Epithelial cell of proximal tubule (primary cell): ENCODE measurements around the gene CDT1. TPM values are rescaled to one million over a fixed set of nuclear protein-coding genes. Genes with fewer than 3 reads are reported as not detected.

Experiments
- DNase-seq: peaks from one replicate; pipeline ENCODE4 v3.0.0-alpha.2; 2011; ENCODE audit warnings: low read depth
- H3K4me3 ChIP-seq: 2 replicates; pipeline ENCODE4 v1.5.1; 2011; ENCODE audit warnings: low read depth, mild to moderate bottlenecking, low read length
- CTCF ChIP-seq: conservative IDR thresholded peaks from 2 replicates; pipeline ENCODE4 v1.5.1; 2012; ENCODE audit warnings: low read depth, mild to moderate bottlenecking, low read length
- total RNA-seq: library from RNA; depleted of rRNA; stranded (reverse); fragments of >200 nt; gene quantifications from 2 replicates; pipeline ENCODE4 v1.2.3, GENCODE V29; 2015

The CDT1 gene
- total RNA-seq, 1 donor from 2014 or later, result 76.2 TPM

DNA sequence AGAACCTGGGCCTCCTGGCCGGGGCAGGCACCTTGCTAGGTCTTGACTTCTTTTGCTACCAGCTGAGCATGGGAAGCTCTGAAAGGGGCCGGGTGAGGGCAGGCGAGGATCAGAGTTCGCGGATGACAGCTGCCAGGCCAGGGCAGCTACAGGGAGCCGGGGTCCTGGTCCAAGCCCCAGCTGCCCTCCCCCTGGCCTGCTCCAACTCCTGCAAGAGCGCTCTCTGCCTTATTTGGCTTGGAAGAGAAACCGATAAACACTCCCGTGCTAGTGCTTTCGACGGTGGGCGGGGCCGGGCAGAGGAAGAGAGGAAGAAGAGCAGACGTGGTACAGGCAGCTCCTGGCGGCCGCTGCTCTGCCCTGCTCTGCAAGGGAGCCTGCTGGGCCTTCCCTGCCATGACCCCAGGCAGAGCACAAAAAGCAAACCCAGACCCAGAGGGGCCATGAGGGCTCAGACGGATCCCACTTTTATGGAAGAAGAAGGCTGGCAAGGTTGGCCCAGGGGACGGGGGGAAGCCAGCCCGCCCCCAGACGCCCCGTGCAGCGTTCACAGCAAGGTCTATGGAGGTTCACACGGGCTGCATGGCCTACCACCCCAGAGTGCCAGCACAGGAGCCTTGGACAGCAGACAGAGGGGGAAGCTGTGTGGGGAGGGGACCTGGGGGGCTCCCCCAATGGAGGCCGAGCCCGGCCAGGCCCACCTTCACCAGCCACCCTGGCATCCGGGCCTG is 44.2 kb upstream of the CDT1 start:
- no peak for TF ChIP-seq CTCF
- DNase-seq, result no peak
- H3K4me3 ChIP-seq, result no peak overlapping the region

GRCh38 chr16:88759976-88760350 is 43.6 kb upstream of the CDT1 start:
- no peak for TF ChIP-seq CTCF
- H3K4me3 ChIP-seq, result no peak overlapping the region

GRCh38 chr16:88760424-88761142 is 43.0 kb upstream of the CDT1 start:
- no peak for DNase-seq
- no peak for TF ChIP-seq CTCF
- H3K4me3 ChIP-seq, result no peak overlapping the region

More at GRCh38 chr16:88759976-88760350, 43.6 kb upstream of the CDT1 start:
- DNase-seq, result no peak

- DNase-seq, result no peak
- TF ChIP-seq CTCF, result no peak
- no peak overlapping the region for H3K4me3 ChIP-seq
Measured at GRCh38 chr16:88761143-88761534, 42.5 kb upstream of the CDT1 start.

DNA sequence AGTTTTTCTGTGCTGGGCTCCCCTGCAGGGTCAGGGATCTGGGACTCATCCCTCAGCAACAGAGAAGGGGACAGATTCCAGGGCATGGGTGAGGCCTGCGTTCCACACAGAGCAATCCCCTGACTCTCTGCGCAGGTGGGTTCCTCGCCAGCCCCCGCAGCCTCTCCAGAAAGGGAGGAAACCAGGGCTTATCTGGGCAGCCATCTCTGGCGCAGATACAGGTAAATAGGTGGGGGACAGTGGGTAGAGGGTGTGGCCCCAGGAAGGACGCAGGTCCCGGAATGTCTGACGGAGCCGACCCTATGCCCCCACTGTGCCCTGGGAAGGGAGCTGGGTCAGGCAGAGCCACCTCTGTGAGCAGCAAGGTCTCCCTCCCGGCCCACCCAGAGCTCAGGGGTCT is 41.8 kb upstream of the CDT1 start:
- no peak for DNase-seq

GRCh38 chr16:88762258-88762870 is 41.2 kb upstream of the CDT1 start:
- H3K4me3 ChIP-seq, result no peak overlapping the region
- DNase-seq, result no peak
- no peak for TF ChIP-seq CTCF

More for the DNA sequence above, 41.8 kb upstream of the CDT1 start:
- H3K4me3 ChIP-seq, result no peak overlapping the region
- no peak for TF ChIP-seq CTCF
